22Rv1 (cell line): ENCODE data around the gene LPIN1.

ENCODE experiments used
- ZFX ChIP-seq: fragments of 450-650 bp; IDR thresholded peaks from 2 replicates; pipeline ENCODE4 v1.6.1; 2017; ENCODE audit warnings: antibody characterized with exemption, borderline replicate concordance
- TF ChIP-seq, protein P1 (sequence below): fragments of 450-650 bp; IDR thresholded peaks from 2 replicates; pipeline ENCODE4 v1.5.1; 2017; ENCODE audit warnings: mild to moderate bottlenecking

DNA sequence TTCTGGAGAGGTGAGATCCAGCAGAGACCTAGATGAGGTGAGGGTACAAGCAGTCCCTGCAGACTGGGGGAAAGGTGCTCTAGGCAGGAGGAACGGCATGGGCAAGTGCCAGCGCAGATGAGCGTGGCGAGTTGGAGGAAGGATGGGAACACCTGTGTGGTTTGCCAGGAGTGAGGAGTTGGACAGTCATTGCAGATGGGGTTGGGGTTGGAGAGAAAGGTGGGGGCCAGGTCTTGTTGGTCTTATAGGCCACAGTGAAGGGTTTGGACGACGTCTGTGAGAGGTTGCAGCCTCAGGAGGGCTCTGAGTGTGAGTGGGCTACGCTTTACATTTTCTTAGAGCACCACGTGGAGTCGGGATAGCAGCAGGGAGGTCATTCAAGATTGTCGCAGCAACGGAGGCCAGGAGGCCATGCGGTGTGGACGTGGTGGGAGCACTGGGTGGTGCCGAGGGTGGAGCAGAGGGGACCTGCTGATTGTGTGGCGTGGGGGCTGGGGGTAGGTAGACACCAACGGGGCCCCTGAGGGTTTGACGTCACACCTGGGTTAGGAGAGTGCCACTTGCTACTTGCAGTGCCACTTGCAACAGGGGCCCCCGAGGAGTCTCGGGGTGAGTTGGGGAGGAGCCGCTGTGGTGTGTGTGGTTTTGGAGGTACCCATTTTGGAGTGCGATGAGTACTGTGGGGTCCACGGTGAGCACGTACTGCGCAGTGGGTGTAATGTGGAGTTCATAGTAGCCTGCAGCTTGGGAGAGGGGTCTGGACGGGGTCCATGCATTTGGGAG is 66.2 kb downstream of the LPIN1 start:
- TF ChIP-seq, protein P1, sequence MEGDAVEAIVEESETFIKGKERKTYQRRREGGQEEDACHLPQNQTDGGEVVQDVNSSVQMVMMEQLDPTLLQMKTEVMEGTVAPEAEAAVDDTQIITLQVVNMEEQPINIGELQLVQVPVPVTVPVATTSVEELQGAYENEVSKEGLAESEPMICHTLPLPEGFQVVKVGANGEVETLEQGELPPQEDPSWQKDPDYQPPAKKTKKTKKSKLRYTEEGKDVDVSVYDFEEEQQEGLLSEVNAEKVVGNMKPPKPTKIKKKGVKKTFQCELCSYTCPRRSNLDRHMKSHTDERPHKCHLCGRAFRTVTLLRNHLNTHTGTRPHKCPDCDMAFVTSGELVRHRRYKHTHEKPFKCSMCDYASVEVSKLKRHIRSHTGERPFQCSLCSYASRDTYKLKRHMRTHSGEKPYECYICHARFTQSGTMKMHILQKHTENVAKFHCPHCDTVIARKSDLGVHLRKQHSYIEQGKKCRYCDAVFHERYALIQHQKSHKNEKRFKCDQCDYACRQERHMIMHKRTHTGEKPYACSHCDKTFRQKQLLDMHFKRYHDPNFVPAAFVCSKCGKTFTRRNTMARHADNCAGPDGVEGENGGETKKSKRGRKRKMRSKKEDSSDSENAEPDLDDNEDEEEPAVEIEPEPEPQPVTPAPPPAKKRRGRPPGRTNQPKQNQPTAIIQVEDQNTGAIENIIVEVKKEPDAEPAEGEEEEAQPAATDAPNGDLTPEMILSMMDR = no peak
- TF ChIP-seq ZFX = no peak
